GM23338 (cell line): Measurements from ENCODE around the gene SLC41A3. TPM values are rescaled to one million over a fixed set of nuclear protein-coding genes. Genes with fewer than 3 reads are reported as not detected.
A peak's percentile ranks its signal among the peaks of the same experiment; 100 is the strongest.

Source experiments
- ATAC-seq: fragments of 200-7000 bp; cut with Tn5 transposase; 3 replicates; pipeline ENCODE4 v1.9.1; 2020
- DNase-seq: peaks from one replicate; pipeline ENCODE4 v3.0.0-alpha.2; 2015; ENCODE audit warnings: low spot score
- H2AFZ ChIP-seq: fragments of 200-600 bp; sonication (generic); 2 replicates; pipeline ENCODE4 v1.8.0; 2016; ENCODE audit warnings: antibody characterized with exemption, mild to moderate bottlenecking, moderate library complexity
- H3F3A ChIP-seq: fragments of 200-600 bp; sonication (generic); replicated peaks from 2 replicates; pipeline ENCODE4 v1.8.0; 2017; ENCODE audit warnings: antibody characterized with exemption, mixed run types, low read depth
- H3K27ac ChIP-seq: fragments of 200-600 bp; sonication (generic); 2 replicates; pipeline ENCODE4 v1.6.1; 2016; ENCODE audit warnings: low read depth
- H3K27me3 ChIP-seq: fragments of 200-600 bp; sonication (generic); 2 replicates; pipeline ENCODE4 v1.8.0; 2016; ENCODE audit warnings: mild to moderate bottlenecking, mixed run types, moderate library complexity; ENCODE audit not compliant: insufficient read depth
- H3K36me3 ChIP-seq: fragments of 200-600 bp; sonication (generic); 2 replicates; pipeline ENCODE4 v1.8.0; 2016; ENCODE audit warnings: mild to moderate bottlenecking; ENCODE audit not compliant: insufficient read depth
- H3K4me1 ChIP-seq: fragments of 200-600 bp; sonication (generic); 2 replicates; pipeline ENCODE4 v1.8.0; 2016; ENCODE audit warnings: mild to moderate bottlenecking, moderate library complexity; ENCODE audit not compliant: insufficient read depth
- H3K4me2 ChIP-seq: fragments of 200-600 bp; sonication (generic); 2 replicates; pipeline ENCODE4 v1.7.1; 2017; ENCODE audit warnings: mixed run types
- H3K4me3 ChIP-seq: fragments of 200-600 bp; sonication (generic); 2 replicates; pipeline ENCODE4 v1.6.1; 2016; ENCODE audit warnings: mixed run types
- H3K79me2 ChIP-seq: fragments of 200-600 bp; sonication (generic); replicated peaks from 2 replicates; pipeline ENCODE4 v1.8.0; 2017; ENCODE audit warnings: mild to moderate bottlenecking; ENCODE audit not compliant: insufficient read depth
- H3K9me2 ChIP-seq: fragments of 200-600 bp; sonication (generic); 2 replicates; pipeline ENCODE4 v1.8.0; 2017; ENCODE audit not compliant: insufficient read depth
- H4K20me1 ChIP-seq: fragments of 200-600 bp; sonication (generic); replicated peaks from 2 replicates; pipeline ENCODE4 v1.8.0; 2017; ENCODE audit warnings: mild to moderate bottlenecking; ENCODE audit not compliant: insufficient read depth
- H3K27ac Mint-ChIP-seq: 2 replicates; pipeline ENCODE4 v1.8.0; 2020; ENCODE audit warnings: inconsistent platforms, mild to moderate bottlenecking, moderate library complexity, mixed read lengths
- H3K27me3 Mint-ChIP-seq: 3 replicates; pipeline ENCODE4 v1.8.0; 2022; ENCODE audit warnings: low read depth, mild to moderate bottlenecking, moderate library complexity, mixed read lengths, inconsistent platforms; ENCODE audit not compliant: insufficient read depth, poor library complexity
- H3K36me3 Mint-ChIP-seq: 3 replicates; pipeline ENCODE4 v1.8.0; 2021; ENCODE audit warnings: low read depth, mild to moderate bottlenecking, inconsistent platforms, moderate library complexity, mixed read lengths
- H3K4me1 Mint-ChIP-seq: 3 replicates; pipeline ENCODE4 v1.8.0; 2020; ENCODE audit warnings: mild to moderate bottlenecking, inconsistent platforms, mixed read lengths
- H3K4me3 Mint-ChIP-seq: 3 replicates; pipeline ENCODE4 v1.8.0; 2021; ENCODE audit warnings: moderate library complexity, mild to moderate bottlenecking, inconsistent platforms, mixed read lengths
- H3K9me3 Mint-ChIP-seq: 3 replicates; pipeline ENCODE4 v1.8.0; 2020; ENCODE audit warnings: moderate library complexity, mild to moderate bottlenecking, inconsistent platforms, mixed read lengths
- POLR2AphosphoS5 ChIP-seq: IDR thresholded peaks from 2 replicates; pipeline ENCODE4 v1.6.1; 2016; ENCODE audit warnings: antibody characterized with exemption, low read depth
- STAT1 ChIP-seq: IDR thresholded peaks from one replicate; pipeline ENCODE4 v1.6.1; 2016; ENCODE audit warnings: antibody characterized with exemption; ENCODE audit not compliant: unreplicated experiment
- polyA plus RNA-seq: library from polyadenylated mRNA; unstranded; fragments of >200 nt; fragmentation: Nextera tagmentation; extraction: Ambion mirVana; gene quantifications from 2 replicates; pipeline ENCODE4 v1.2.1, GENCODE V29; 2016
- total RNA-seq: library from RNA; depleted of rRNA; stranded (reverse); fragments of >200 nt; shearing (Covaris generic); gene quantifications from 2 replicates; pipeline ENCODE4 v1.2.3, GENCODE V29; 2014
- TF ChIP-seq, protein P1 (sequence below): fragments of 250-450 bp; sonication (Bioruptor Pico); IDR thresholded peaks from 2 replicates; pipeline ENCODE4 v1.5.0; 2020; ENCODE audit warnings: mild to moderate bottlenecking, moderate library complexity
- TF ChIP-seq, protein P2 (sequence below), 2 experiments: fragments of 200-600 bp in 1 of 2; sonication (generic) in 1 of 2; conservative IDR thresholded peaks; 2 replicates each; pipeline versions ENCODE4 v1.5.1 to v1.6.1; 2016 to 2017; ENCODE audit warnings: antibody characterized with exemption in 2 of 2, low read depth in 2 of 2, mild to moderate bottlenecking in 2 of 2, moderate library complexity in 1 of 2

The SLC41A3 gene
- total and polyA plus RNA-seq, 2 experiments from 2014 or later, result 12.1 to 29.8 TPM

DNA sequence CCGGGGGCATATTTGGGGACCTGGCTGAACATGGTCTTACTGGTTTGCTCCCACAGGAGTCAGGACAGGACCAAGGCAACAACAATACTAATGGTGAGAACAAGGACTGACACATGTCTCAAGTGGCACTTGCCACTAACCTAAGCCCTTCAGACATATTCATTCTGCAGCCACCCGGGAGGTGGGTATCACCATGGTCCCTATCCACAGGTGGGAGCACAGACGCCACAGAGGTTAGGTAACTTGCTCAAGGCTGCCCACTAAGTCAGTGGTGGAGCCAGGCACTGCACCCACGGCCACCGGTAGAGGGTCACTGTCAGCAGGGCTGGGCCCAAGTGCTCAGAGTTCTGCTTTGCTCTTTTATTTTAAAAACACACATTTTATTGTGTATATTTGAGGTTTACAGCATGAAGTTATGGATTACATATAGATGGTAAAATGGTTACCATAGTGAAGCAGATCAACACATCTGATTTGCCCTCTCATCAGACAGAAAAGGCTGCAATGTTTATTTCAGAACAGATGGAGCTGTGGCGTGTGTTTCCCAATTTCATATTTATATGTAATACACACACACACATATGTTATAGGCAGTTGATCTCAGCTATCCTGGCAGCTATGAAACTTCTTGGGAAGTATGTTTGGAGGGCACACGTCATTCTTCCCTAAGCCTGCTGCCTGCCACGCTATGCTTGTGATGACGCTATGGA lies 30.0 kb upstream of the SLC41A3 start:
- H3K4me1 Mint-ChIP-seq, result no peaks in the 10 kb centered on the region; the same call in 2 of the 3 replicates
- DNase-seq (peak; percentile 58), ATAC-seq (peak; percentile 98)
- no peak overlapping the region for H3K27ac ChIP-seq
- no peak overlapping the region for H3K27ac Mint-ChIP-seq
- H3K9me2 ChIP-seq, result no peaks in the 10 kb centered on the region
- H2AFZ ChIP-seq, result no peak overlapping the region
- H3K4me2 ChIP-seq, result no peak overlapping the region
- peaks cover 5% of the 10 kb centered on the region for H3K27me3 Mint-ChIP-seq
- H3K36me3 Mint-ChIP-seq, result peaks cover 2% of the 10 kb centered on the region; the same call in 1 of the 3 replicates
- H3K4me3 Mint-ChIP-seq, result no peak overlapping the region
- H4K20me1 ChIP-seq, result no peaks in the 10 kb centered on the region
- TF ChIP-seq, protein P1, sequence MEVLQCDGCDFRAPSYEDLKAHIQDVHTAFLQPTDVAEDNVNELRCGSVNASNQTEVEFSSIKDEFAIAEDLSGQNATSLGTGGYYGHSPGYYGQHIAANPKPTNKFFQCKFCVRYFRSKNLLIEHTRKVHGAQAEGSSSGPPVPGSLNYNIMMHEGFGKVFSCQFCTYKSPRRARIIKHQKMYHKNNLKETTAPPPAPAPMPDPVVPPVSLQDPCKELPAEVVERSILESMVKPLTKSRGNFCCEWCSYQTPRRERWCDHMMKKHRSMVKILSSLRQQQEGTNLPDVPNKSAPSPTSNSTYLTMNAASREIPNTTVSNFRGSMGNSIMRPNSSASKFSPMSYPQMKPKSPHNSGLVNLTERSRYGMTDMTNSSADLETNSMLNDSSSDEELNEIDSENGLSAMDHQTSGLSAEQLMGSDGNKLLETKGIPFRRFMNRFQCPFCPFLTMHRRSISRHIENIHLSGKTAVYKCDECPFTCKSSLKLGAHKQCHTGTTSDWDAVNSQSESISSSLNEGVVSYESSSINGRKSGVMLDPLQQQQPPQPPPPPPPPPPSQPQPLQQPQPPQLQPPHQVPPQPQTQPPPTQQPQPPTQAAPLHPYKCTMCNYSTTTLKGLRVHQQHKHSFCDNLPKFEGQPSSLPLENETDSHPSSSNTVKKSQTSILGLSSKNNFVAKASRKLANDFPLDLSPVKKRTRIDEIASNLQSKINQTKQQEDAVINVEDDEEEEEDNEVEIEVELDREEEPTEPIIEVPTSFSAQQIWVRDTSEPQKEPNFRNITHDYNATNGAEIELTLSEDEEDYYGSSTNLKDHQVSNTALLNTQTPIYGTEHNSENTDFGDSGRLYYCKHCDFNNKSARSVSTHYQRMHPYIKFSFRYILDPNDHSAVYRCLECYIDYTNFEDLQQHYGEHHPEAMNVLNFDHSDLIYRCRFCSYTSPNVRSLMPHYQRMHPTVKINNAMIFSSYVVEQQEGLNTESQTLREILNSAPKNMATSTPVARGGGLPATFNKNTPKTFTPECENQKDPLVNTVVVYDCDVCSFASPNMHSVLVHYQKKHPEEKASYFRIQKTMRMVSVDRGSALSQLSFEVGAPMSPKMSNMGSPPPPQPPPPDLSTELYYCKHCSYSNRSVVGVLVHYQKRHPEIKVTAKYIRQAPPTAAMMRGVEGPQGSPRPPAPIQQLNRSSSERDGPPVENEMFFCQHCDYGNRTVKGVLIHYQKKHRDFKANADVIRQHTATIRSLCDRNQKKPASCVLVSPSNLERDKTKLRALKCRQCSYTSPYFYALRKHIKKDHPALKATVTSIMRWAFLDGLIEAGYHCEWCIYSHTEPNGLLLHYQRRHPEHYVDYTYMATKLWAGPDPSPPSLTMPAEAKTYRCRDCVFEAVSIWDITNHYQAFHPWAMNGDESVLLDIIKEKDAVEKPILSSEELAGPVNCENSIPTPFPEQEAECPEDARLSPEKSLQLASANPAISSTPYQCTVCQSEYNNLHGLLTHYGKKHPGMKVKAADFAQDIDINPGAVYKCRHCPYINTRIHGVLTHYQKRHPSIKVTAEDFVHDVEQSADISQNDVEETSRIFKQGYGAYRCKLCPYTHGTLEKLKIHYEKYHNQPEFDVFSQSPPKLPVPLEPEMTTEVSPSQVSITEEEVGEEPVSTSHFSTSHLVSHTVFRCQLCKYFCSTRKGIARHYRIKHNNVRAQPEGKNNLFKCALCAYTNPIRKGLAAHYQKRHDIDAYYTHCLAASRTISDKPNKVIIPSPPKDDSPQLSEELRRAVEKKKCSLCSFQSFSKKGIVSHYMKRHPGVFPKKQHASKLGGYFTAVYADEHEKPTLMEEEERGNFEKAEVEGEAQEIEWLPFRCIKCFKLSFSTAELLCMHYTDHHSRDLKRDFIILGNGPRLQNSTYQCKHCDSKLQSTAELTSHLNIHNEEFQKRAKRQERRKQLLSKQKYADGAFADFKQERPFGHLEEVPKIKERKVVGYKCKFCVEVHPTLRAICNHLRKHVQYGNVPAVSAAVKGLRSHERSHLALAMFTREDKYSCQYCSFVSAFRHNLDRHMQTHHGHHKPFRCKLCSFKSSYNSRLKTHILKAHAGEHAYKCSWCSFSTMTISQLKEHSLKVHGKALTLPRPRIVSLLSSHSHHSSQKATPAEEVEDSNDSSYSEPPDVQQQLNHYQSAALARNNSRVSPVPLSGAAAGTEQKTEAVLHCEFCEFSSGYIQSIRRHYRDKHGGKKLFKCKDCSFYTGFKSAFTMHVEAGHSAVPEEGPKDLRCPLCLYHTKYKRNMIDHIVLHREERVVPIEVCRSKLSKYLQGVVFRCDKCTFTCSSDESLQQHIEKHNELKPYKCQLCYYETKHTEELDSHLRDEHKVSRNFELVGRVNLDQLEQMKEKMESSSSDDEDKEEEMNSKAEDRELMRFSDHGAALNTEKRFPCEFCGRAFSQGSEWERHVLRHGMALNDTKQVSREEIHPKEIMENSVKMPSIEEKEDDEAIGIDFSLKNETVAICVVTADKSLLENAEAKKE (CRISPR knock-in tag), result no peak
- TF ChIP-seq, protein P2, sequence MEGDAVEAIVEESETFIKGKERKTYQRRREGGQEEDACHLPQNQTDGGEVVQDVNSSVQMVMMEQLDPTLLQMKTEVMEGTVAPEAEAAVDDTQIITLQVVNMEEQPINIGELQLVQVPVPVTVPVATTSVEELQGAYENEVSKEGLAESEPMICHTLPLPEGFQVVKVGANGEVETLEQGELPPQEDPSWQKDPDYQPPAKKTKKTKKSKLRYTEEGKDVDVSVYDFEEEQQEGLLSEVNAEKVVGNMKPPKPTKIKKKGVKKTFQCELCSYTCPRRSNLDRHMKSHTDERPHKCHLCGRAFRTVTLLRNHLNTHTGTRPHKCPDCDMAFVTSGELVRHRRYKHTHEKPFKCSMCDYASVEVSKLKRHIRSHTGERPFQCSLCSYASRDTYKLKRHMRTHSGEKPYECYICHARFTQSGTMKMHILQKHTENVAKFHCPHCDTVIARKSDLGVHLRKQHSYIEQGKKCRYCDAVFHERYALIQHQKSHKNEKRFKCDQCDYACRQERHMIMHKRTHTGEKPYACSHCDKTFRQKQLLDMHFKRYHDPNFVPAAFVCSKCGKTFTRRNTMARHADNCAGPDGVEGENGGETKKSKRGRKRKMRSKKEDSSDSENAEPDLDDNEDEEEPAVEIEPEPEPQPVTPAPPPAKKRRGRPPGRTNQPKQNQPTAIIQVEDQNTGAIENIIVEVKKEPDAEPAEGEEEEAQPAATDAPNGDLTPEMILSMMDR (conservative IDR thresholded peaks at IDR 0.05; ENCODE audit: low read depth in 2 of 2), result peak; percentile 42 to 48
- H3K4me1 ChIP-seq, result no peaks in the 10 kb centered on the region
- no peaks in the 10 kb centered on the region for H3F3A ChIP-seq
- no peaks in the 10 kb centered on the region; the same call in 2 of the 3 replicates for H3K9me3 Mint-ChIP-seq
- no peak overlapping the region for H3K4me3 ChIP-seq
- H3K79me2 ChIP-seq, result no peaks in the 10 kb centered on the region
- H3K36me3 ChIP-seq, result no peaks in the 10 kb centered on the region
- H3K27me3 ChIP-seq, result no peaks in the 10 kb centered on the region

DNA sequence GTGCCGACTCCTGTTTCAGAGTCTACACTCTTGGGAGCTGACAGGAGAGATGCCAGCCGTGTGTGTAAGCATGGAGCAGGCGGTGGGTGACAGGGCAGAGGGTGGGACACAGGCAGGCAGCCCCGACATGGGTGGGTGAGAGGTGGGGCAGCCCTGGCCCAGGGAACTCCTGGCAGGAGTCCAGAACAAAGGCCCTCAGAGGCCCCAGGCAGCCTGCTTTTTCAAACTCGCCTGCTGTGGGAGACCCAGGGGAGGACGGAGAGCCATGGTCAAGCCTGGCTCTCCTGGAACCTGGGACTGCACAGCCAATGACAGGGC lies 29.3 kb upstream of the SLC41A3 start:
- Histone ChIP-seq H3K4me3 (no peak overlapping the region), H3K27ac (no peak overlapping the region), H3K9me2 (no peaks in the 10 kb centered on the region), H3K79me2 (no peaks in the 10 kb centered on the region), H3K4me1 (no peaks in the 10 kb centered on the region), H3F3A (no peaks in the 10 kb centered on the region), H3K27me3 (no peaks in the 10 kb centered on the region), H3K36me3 (no peaks in the 10 kb centered on the region), H2AFZ (no peak overlapping the region), H3K4me2 (no peak overlapping the region), H4K20me1 (no peaks in the 10 kb centered on the region)
- no peak for DNase-seq
- H3K4me1 Mint-ChIP-seq, result no peaks in the 10 kb centered on the region
- H3K27me3 Mint-ChIP-seq, result peaks cover 5% of the 10 kb centered on the region
- H3K9me3 Mint-ChIP-seq, result no peaks in the 10 kb centered on the region
- H3K4me3 Mint-ChIP-seq, result no peak overlapping the region
- no peaks in the 10 kb centered on the region for H3K36me3 Mint-ChIP-seq
- H3K27ac Mint-ChIP-seq, result no peak overlapping the region
- ATAC-seq, result no peak
- no peak for TF ChIP-seq STAT1
- TF ChIP-seq POLR2AphosphoS5, result no peak
- TF ChIP-seq, protein P2 (conservative IDR thresholded peaks at IDR 0.05; ENCODE audit: low read depth in 2 of 2), result no peak
